Astrocyte (in vitro differentiated cells and primary cell): ENCODE results near the gene GLS.

Source experiments
- CTCF ChIP-seq: IDR thresholded peaks from 2 replicates; pipeline ENCODE4 v1.5.1; 2011; ENCODE audit warnings: low read depth, mild to moderate bottlenecking, inconsistent platforms, low read length, moderate library complexity; ENCODE audit not compliant: insufficient read depth
- EZH2 ChIP-seq: IDR thresholded peaks from 2 replicates; pipeline ENCODE4 v1.6.1; 2012; ENCODE audit warnings: mild to moderate bottlenecking, low read length, inconsistent platforms; ENCODE audit not compliant: insufficient read depth

GRCh38 chr2:190987116-190987515 lies 106.5 kb downstream of the GLS start:
- TF ChIP-seq CTCF, result no peak
- no peak for TF ChIP-seq EZH2
